ENCODE measurements around the gene ZFP69B. TPM values are rescaled to one million over a fixed set of nuclear protein-coding genes. Genes with fewer than 3 reads are reported as not detected.

Gene ZFP69B
- total RNA-seq = 1.9 and 2.2 TPM in 2 replicates

GRCh38 chr1:40449684-40450494 lies at the start of gene ZFP69B:
ZFP69B (plus strand) TSS chr1:40450476; CDS start chr1:40450962, 486 bp downstream.

GRCh38 chr1:40476924-40477677 lies 26.8 kb downstream of the ZFP69B start, which contains the start of gene ZFP69:
ZFP69 (plus strand) TSS chr1:40477290; CDS start chr1:40479362, 2,072 bp downstream.

GRCh38 chr1:40508375-40509341 lies 58.4 kb downstream of the ZFP69B start, which contains the start of gene EXO5:
EXO5 (plus strand) TSS chr1:40508767; CDS start chr1:40514545, 5,778 bp downstream.

Other genes with a start within 250 kb of the ZFP69B start
- gene TMCO2, start 202.5 kb upstream of the ZFP69B start, total RNA-seq = 0.96 TPM in 1 of 2 replicates, not detected in the other
- 71.8 and 73.0 TPM in 2 replicates for gene ZMPSTE24, start 192.2 kb upstream of the ZFP69B start, total RNA-seq
- 0.96 TPM in 1 of 2 replicates, not detected in the other for gene COL9A2, start 133.2 kb upstream of the ZFP69B start, total RNA-seq
- gene SMAP2, start 76.7 kb upstream of the ZFP69B start, total RNA-seq = 5.1 and 6.2 TPM in 2 replicates
- 2.4 and 2.6 TPM in 2 replicates for gene ZFP69, start 26.8 kb downstream of the ZFP69B start, total RNA-seq
- gene EXO5, start 58.3 kb downstream of the ZFP69B start, total RNA-seq = 2.1 and 4.1 TPM in 2 replicates
- 1.7 and 2.8 TPM in 2 replicates for gene ZNF684, start 81.2 kb downstream of the ZFP69B start, total RNA-seq
- gene RIMS3, start 215.2 kb downstream of the ZFP69B start, total RNA-seq = 1.7 TPM in 2 replicates
- 18.3 and 22.8 TPM in 2 replicates for gene NFYC, start 241.2 kb downstream of the ZFP69B start, total RNA-seq